K562 (cell line): ENCODE data around the gene ARHGAP24.

Source experiments
- CREB1 ChIP-seq, 2 experiments: sonication (generic) in 1 of 2; formaldehyde crosslinking in 1 of 2; IDR thresholded peaks; 2 replicates each; pipeline versions ENCODE4 v1.6.1 to v1.8.0; 2012 to 2022; ENCODE audit warnings: inconsistent platforms in 1 of 2, mild to moderate bottlenecking in 1 of 2, missing genetic modification reagents in 1 of 2, moderate library complexity in 1 of 2
- ZKSCAN1 ChIP-seq: fragments of 150-350 bp; IDR thresholded peaks from 2 replicates; pipeline ENCODE4 v1.6.1; 2016; ENCODE audit warnings: low read depth, low read length

DNA sequence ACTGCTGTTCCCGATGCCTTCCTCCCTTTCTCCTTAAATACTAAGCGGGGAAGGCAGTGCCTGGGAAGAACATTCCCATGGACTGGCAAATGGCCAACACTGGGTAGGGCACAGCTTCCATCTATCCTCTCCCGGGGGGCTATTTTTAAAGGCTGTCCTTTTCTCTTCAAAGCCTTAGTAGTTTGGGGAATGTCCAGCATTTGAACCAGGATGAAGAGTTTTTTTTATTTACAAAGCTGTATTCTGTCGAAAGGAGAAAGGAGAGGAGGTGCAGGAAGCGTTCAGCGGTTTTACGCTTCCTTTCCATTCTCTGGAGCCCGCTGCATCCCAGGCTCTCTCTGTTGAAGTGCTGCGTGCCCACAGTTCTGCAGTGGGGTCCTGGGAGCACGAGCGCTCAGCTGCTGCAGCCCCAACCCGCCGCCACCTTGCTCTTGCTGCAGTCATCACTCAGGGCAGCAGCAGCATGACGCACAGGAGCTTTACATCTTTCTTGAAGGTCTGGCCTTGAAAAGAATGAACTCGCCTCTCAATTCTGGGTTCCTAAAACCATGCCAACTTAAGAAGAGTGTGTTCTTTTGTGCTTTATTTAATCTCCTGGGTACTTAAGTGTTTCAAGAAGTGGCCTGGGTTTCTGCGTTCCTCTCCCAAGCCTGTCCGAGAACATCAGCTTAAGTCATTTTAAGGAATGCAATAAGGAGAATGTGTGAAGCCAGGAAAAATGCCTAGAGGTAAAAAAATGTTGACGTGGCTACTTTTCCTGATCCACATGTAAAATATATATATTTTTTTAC, 457.7 kb downstream of the ARHGAP24 start:
- TF ChIP-seq ZKSCAN1 (no peak), CREB1 (IDR thresholded peaks at IDR 0.05) (no peak), CREB1 (CRISPR knock-in tag; IDR thresholded peaks at IDR 0.05) (no peak)
